GM12878 (cell line): ENCODE results near the gene CMTM5. TPM values are rescaled to one million over a fixed set of nuclear protein-coding genes. Genes with fewer than 3 reads are reported as not detected.

Source experiments
- ATAC-seq: fragments of 200-7000 bp; cut with Tn5 transposase; 3 replicates; pipeline ENCODE4 v1.9.1; 2020; ENCODE audit warnings: mild to moderate bottlenecking, moderate library complexity
- BruUV-seq: library from RNA; stranded (reverse); fragments of 400-500 nt; replicated peaks from 2 replicates; lab custom pipeline; 2021; lab: Mats Ljungman, UMichigan
- CTCF ChIA-PET: fragments of 300-600 bp; sonication (Branson Sonifier 250); formaldehyde crosslinking; extraction: SDS; loops from one replicate; lab custom pipeline; 2021; ENCODE audit warnings: inconsistent platforms; lab: Yijun Ruan, JAX
- POLR2A ChIA-PET: fragments of 350-600 bp; formaldehyde crosslinking; extraction: SDS; loops from one replicate; lab custom pipeline; 2021; ENCODE audit warnings: inconsistent platforms; lab: Charles Lee
- RAD21 ChIA-PET: fragments of 300-600 bp; sonication (Branson Sonifier 250); formaldehyde crosslinking; loops from one replicate; lab custom pipeline; 2023; ENCODE audit warnings: antibody characterized with exemption; ENCODE audit not compliant: unreplicated experiment; lab: Charles Lee
- SMC1A ChIA-PET: fragments of 300-600 bp; sonication (Branson Sonifier 250); formaldehyde crosslinking; loops from one replicate; lab custom pipeline; 2023; ENCODE audit not compliant: unreplicated experiment, uncharacterized antibody; lab: Charles Lee
- DNase-seq: peaks from one replicate; pipeline ENCODE4 v3.0.0-alpha.2; 2011; ENCODE audit warnings: low read depth, low spot score
- FAIRE-seq: peaks from 3 replicates; lab custom pipeline; 2011; peaks lifted over from hg19 to GRCh38; lab: Jason Lieb, UNC
- H2AFZ ChIP-seq: 2 replicates; pipeline ENCODE4 v1.6.0; 2011; ENCODE audit warnings: low read depth, low read length, control low read depth; ENCODE audit not compliant: control insufficient read depth
- H3K27ac ChIP-seq: 2 replicates; pipeline ENCODE4 v1.5.1; 2011; ENCODE audit warnings: control low read depth; ENCODE audit not compliant: control insufficient read depth, insufficient read depth
- H3K27me3 ChIP-seq, 2 experiments: replicated peaks in 1 of 2; 2 replicates each; pipeline versions ENCODE4 v1.6.0 to v1.6.1; 2011; ENCODE audit warnings: low read length in 1 of 2; ENCODE audit not compliant: control insufficient read depth in 2 of 2, insufficient read depth in 2 of 2
- H3K36me3 ChIP-seq, 2 experiments: 2 replicates each; pipeline ENCODE4 v1.5.1; 2011; ENCODE audit warnings: low read length in 1 of 2; ENCODE audit not compliant: control insufficient read depth in 2 of 2, insufficient read depth in 2 of 2
- H3K4me1 ChIP-seq: 2 replicates; pipeline ENCODE4 v1.6.1; 2011; ENCODE audit warnings: mild to moderate bottlenecking, low read length, moderate library complexity, mixed read lengths; ENCODE audit not compliant: control insufficient read depth, insufficient read depth
- H3K4me2 ChIP-seq: 2 replicates; pipeline ENCODE4 v1.6.0; 2011; ENCODE audit warnings: control low read depth; ENCODE audit not compliant: control insufficient read depth, insufficient read depth
- H3K4me3 ChIP-seq: fragments of 200-600 bp; sonication (generic); 2 replicates; pipeline ENCODE4 v1.5.1; 2016
- H3K79me2 ChIP-seq: 2 replicates; pipeline ENCODE4 v1.6.0; 2011; ENCODE audit warnings: low read length; ENCODE audit not compliant: control insufficient read depth, insufficient read depth
- H3K9ac ChIP-seq: 2 replicates; pipeline ENCODE4 v1.8.0; 2011; ENCODE audit warnings: low read length, control low read depth, mixed read lengths; ENCODE audit not compliant: control insufficient read depth, insufficient read depth
- H3K9me3 ChIP-seq: replicated peaks from 3 replicates; pipeline ENCODE4 v1.5.1; 2011; ENCODE audit warnings: mild to moderate bottlenecking, low read length; ENCODE audit not compliant: control insufficient read depth, insufficient read depth
- H4K20me1 ChIP-seq: 2 replicates; pipeline ENCODE4 v1.6.0; 2011; ENCODE audit not compliant: control insufficient read depth, insufficient read depth
- CHD4 ChIP-seq: fragments of 200-600 bp; sonication (generic); IDR thresholded peaks from 2 replicates; pipeline ENCODE4 v1.6.1; 2016; ENCODE audit warnings: mild to moderate bottlenecking
- EED ChIP-seq: sonication (generic); IDR thresholded peaks from 2 replicates; pipeline ENCODE4 v1.6.1; 2016; ENCODE audit warnings: antibody characterized with exemption, low read depth
- ESRRA ChIP-seq: IDR thresholded peaks from 2 replicates; pipeline ENCODE4 v1.6.1; 2012; ENCODE audit warnings: mild to moderate bottlenecking, low read length, improper control_type of control experiment
- HCFC1 ChIP-seq: fragments of 150-350 bp; IDR thresholded peaks from 2 replicates; pipeline ENCODE4 v1.6.1; 2014; ENCODE audit warnings: low read length
- NFYA ChIP-seq: IDR thresholded peaks from 2 replicates; pipeline ENCODE4 v1.6.1; 2011; ENCODE audit warnings: low read depth, mild to moderate bottlenecking, low read length, improper control_type of control experiment, borderline replicate concordance
- PAX8 ChIP-seq: fragments of 450-650 bp; IDR thresholded peaks from 2 replicates; pipeline ENCODE4 v1.6.1; 2017; ENCODE audit warnings: mild to moderate bottlenecking, moderate library complexity
- RELA ChIP-seq: fragments of 450-650 bp; IDR thresholded peaks from 2 replicates; pipeline ENCODE4 v1.8.0; 2014; ENCODE audit warnings: borderline replicate concordance; ENCODE audit not compliant: partially characterized antibody
- SREBF2 ChIP-seq: IDR thresholded peaks from 2 replicates; pipeline ENCODE4 v1.6.1; 2012; ENCODE audit warnings: mild to moderate bottlenecking, low read length
- STAT3 ChIP-seq: IDR thresholded peaks from 2 replicates; pipeline ENCODE4 v1.6.1; 2011; ENCODE audit warnings: low read depth, low read length, improper control_type of control experiment
- TAF1 ChIP-seq: IDR thresholded peaks from 2 replicates; pipeline ENCODE4 v1.6.1; 2011; ENCODE audit warnings: mild to moderate bottlenecking, low read depth, low read length, borderline replicate concordance
- YBX1 ChIP-seq: fragments of 450-650 bp; IDR thresholded peaks from 2 replicates; pipeline ENCODE4 v1.6.1; 2016; ENCODE audit warnings: antibody characterized with exemption
- YY1 ChIP-seq: IDR thresholded peaks from 2 replicates; pipeline ENCODE4 v1.6.1; 2011; ENCODE audit warnings: low read depth, mild to moderate bottlenecking, low read length
- WGBS: methylation state at CpG from one replicate; pipeline ENCODE4 v1.1.6; 2016; ENCODE audit warnings: low lambda C conversion rate; ENCODE audit not compliant: insufficient replicate concordance, insufficient coverage; ENCODE audit errors: missing lambda C conversion rate; 5-methylcytosine and 5-hydroxymethylcytosine counted together
- in situ Hi-C: fragments of 300-500 bp; cut with MboI; formaldehyde crosslinking; loops from 9 replicates; pipeline ENCODE4 v1.14.3; 2018; ENCODE audit warnings: mixed read lengths
- intact Hi-C: fragments of 100-400 bp; cut with micrococcal nuclease; formaldehyde crosslinking; loops from one replicate; pipeline ENCODE4 v1.14.2; 2022; ENCODE audit not compliant: unreplicated experiment
- polyA plus RNA-seq, 11 experiments: library from polyadenylated mRNA; depleted of rRNA in 4 of 11; unstranded in 6 of 11; stranded (reverse) in 5 of 11; fragments of >200 nt; fragmentation: Nextera tagmentation in 4 of 11; fragmentation: Illumina TruSeq in 1 of 11; extraction: Ambion mirVana in 4 of 11; extraction: Trizol in 1 of 11; gene quantifications; 1 replicate in 1 of 11; 2 replicates in 10 of 11; pipeline versions ENCODE4 v1.2.1 to v1.2.3, GENCODE V29; 2011 to 2016; ENCODE audit warnings: inconsistent platforms in 2 of 11, missing spikeins in 2 of 11, low read depth in 1 of 11
- total RNA-seq, 4 experiments: library from RNA; depleted of rRNA in 3 of 4; stranded (reverse); fragments of >200 nt in 3 of 4; fragmentation: Illumina TruSeq in 1 of 4; extraction: Trizol in 1 of 4; gene quantifications; 2 replicates each; pipeline versions ENCODE4 v1.2.1 to v1.2.3, GENCODE V29; 2013 to 2021
- TF ChIP-seq, protein P1 (sequence below): IDR thresholded peaks from 2 replicates; pipeline ENCODE4 v1.6.1; 2012; ENCODE audit warnings: low read depth, low read length, improper control_type of control experiment
- TF ChIP-seq, protein P2 (sequence below): IDR thresholded peaks from 2 replicates; pipeline ENCODE4 v1.6.1; 2012; ENCODE audit warnings: low read depth, low read length, improper control_type of control experiment
- TF ChIP-seq, protein P3 (sequence below): fragments of 150-350 bp; IDR thresholded peaks from 2 replicates; pipeline ENCODE4 v1.6.1; 2016; ENCODE audit warnings: low read depth, low read length
- TF ChIP-seq, protein P4 (sequence below): fragments of 450-650 bp; formaldehyde crosslinking; IDR thresholded peaks from 2 replicates; pipeline ENCODE4 v1.5.0; 2022; ENCODE audit warnings: mild to moderate bottlenecking, missing genetic modification characterization

CMTM5 gene
- total and polyA plus RNA-seq, 10 of the 15 experiments (the other 5 are each of a cell fraction or from before 2014, with no cell fraction given) = not detected

DNA sequence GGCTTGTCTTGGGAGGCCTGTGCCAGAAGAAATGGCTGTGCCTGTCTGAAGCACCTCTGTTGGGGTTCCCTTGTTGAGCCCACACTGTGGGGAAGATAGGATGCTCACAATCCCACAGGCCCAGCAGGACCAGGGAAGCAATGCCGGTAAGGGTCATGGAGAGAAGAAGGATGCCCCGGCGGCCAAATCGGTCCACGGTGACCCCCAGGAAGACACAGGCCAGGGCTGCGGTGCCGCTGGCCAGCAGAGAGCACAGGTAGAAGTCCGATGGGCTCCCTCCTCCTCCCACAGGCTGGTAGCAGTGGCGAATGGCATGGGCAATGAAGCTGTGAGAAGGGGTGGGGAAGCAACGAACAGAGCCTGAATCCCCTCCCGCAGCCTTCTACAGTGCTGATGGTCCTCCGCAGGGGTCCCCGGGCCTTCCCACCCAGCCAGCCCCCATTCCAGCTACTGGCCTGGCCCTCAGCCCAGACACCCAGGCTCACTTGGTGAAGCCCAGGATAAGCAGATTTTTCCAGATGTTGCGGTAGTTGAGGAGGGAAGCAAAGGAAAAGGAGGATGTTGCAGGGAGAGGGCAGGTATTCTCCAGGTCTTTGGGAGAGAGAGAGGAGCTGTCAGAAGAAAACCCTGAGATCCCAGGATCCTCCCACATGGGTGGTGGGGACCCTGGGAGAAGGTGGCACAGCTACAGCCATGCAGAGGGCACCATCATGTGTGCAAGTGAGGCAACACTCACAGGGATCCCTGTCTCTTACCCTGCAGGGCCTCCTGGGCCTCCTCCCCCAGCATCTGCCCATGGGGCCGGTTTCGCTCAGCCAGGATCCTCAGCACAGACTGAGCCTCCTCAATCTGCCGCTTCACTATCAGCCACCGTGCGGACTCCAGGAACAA, 29.2 kb upstream of the CMTM5 start:
- POLR2A ChIA-PET = no interaction called here
- H3K36me3 ChIP-seq = no peaks in the 10 kb centered on the region
- no peaks in the 10 kb centered on the region for H3K4me1 ChIP-seq
- no peak overlapping the region for H2AFZ ChIP-seq
- BruUV-seq = no TSS peak
- intact Hi-C loops (no loop called here), in situ Hi-C loops (no loop called here)
- H3K9ac ChIP-seq = no peak overlapping the region
- H3K27me3 ChIP-seq = peaks cover 4 to 9% of the 10 kb centered on the region in 2 experiments
- H3K27ac ChIP-seq = no peak overlapping the region
- DNase-seq (no peak), ATAC-seq (no peak), FAIRE-seq (no peak)
- 74% methylated on average over 19 of the region's 19 CpGs for WGBS
- H3K9me3 ChIP-seq = no peaks in the 10 kb centered on the region
- H3K4me2 ChIP-seq = no peak overlapping the region
- CTCF ChIA-PET = no interaction called here
- no peak overlapping the region for H3K4me3 ChIP-seq
- RAD21 ChIA-PET = no interaction called here
- H4K20me1 ChIP-seq = no peaks in the 10 kb centered on the region
- SMC1A ChIA-PET = no interaction called here
- H3K79me2 ChIP-seq = no peaks in the 10 kb centered on the region
- TF ChIP-seq, protein P1, sequence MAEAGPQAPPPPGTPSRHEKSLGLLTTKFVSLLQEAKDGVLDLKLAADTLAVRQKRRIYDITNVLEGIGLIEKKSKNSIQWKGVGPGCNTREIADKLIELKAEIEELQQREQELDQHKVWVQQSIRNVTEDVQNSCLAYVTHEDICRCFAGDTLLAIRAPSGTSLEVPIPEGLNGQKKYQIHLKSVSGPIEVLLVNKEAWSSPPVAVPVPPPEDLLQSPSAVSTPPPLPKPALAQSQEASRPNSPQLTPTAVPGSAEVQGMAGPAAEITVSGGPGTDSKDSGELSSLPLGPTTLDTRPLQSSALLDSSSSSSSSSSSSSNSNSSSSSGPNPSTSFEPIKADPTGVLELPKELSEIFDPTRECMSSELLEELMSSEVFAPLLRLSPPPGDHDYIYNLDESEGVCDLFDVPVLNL = no peak
- no peak for TF ChIP-seq YBX1
- TF ChIP-seq, protein P2, sequence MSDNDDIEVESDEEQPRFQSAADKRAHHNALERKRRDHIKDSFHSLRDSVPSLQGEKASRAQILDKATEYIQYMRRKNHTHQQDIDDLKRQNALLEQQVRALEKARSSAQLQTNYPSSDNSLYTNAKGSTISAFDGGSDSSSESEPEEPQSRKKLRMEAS = no peak
- TF ChIP-seq, protein P3, sequence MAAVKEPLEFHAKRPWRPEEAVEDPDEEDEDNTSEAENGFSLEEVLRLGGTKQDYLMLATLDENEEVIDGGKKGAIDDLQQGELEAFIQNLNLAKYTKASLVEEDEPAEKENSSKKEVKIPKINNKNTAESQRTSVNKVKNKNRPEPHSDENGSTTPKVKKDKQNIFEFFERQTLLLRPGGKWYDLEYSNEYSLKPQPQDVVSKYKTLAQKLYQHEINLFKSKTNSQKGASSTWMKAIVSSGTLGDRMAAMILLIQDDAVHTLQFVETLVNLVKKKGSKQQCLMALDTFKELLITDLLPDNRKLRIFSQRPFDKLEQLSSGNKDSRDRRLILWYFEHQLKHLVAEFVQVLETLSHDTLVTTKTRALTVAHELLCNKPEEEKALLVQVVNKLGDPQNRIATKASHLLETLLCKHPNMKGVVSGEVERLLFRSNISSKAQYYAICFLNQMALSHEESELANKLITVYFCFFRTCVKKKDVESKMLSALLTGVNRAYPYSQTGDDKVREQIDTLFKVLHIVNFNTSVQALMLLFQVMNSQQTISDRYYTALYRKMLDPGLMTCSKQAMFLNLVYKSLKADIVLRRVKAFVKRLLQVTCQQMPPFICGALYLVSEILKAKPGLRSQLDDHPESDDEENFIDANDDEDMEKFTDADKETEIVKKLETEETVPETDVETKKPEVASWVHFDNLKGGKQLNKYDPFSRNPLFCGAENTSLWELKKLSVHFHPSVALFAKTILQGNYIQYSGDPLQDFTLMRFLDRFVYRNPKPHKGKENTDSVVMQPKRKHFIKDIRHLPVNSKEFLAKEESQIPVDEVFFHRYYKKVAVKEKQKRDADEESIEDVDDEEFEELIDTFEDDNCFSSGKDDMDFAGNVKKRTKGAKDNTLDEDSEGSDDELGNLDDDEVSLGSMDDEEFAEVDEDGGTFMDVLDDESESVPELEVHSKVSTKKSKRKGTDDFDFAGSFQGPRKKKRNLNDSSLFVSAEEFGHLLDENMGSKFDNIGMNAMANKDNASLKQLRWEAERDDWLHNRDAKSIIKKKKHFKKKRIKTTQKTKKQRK = no peak
- no peak for TF ChIP-seq YY1
- TF ChIP-seq EED = no peak
- TF ChIP-seq TAF1 = no peak
- TF ChIP-seq ESRRA = no peak
- TF ChIP-seq STAT3 = no peak
- TF ChIP-seq, protein P4, sequence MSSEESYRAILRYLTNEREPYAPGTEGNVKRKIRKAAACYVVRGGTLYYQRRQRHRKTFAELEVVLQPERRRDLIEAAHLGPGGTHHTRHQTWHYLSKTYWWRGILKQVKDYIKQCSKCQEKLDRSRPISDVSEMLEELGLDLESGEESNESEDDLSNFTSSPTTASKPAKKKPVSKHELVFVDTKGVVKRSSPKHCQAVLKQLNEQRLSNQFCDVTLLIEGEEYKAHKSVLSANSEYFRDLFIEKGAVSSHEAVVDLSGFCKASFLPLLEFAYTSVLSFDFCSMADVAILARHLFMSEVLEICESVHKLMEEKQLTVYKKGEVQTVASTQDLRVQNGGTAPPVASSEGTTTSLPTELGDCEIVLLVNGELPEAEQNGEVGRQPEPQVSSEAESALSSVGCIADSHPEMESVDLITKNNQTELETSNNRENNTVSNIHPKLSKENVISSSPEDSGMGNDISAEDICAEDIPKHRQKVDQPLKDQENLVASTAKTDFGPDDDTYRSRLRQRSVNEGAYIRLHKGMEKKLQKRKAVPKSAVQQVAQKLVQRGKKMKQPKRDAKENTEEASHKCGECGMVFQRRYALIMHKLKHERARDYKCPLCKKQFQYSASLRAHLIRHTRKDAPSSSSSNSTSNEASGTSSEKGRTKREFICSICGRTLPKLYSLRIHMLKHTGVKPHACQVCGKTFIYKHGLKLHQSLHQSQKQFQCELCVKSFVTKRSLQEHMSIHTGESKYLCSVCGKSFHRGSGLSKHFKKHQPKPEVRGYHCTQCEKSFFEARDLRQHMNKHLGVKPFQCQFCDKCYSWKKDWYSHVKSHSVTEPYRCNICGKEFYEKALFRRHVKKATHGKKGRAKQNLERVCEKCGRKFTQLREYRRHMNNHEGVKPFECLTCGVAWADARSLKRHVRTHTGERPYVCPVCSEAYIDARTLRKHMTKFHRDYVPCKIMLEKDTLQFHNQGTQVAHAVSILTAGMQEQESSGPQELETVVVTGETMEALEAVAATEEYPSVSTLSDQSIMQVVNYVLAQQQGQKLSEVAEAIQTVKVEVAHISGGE (CRISPR knock-in tag) = no peak
- no peak for TF ChIP-seq PAX8
- no peak for TF ChIP-seq RELA
- TF ChIP-seq HCFC1 = no peak
- TF ChIP-seq CHD4 = no peak
- no peak for TF ChIP-seq NFYA
- TF ChIP-seq SREBF2 = no peak
